Suprapubic skin (tissue), 4 donors: Measurements from ENCODE around the gene TANC1. TPM values are rescaled to one million over a fixed set of nuclear protein-coding genes. Genes with fewer than 3 reads are reported as not detected.
"Not testable (repeated sequence)": the region's sequence is repeated elsewhere in the genome, so short reads cannot be mapped to it uniquely, and the experiment has no call there.

Experiments used
- DNase-seq, 2 donors: peaks; one replicate each; pipeline ENCODE4 v3.0.0-alpha.2; 2019; ENCODE audit warnings: low spot score in 2 of 2
- H3K27ac ChIP-seq: fragments of 200-600 bp; sonication (generic); one replicate; pipeline ENCODE4 v1.5.1; 2019
- H3K27me3 ChIP-seq: fragments of 200-600 bp; sonication (generic); one replicate; pipeline ENCODE4 v1.5.1; 2019
- H3K36me3 ChIP-seq: fragments of 200-600 bp; sonication (generic); one replicate; pipeline ENCODE4 v1.5.1; 2019
- H3K4me1 ChIP-seq: fragments of 200-600 bp; sonication (generic); one replicate; pipeline ENCODE4 v1.5.1; 2019
- H3K4me3 ChIP-seq: fragments of 200-600 bp; sonication (generic); one replicate; pipeline ENCODE4 v1.5.1; 2019; ENCODE audit warnings: mild to moderate bottlenecking
- H3K9me3 ChIP-seq: fragments of 200-600 bp; sonication (generic); one replicate; pipeline ENCODE4 v1.5.1; 2019
- EP300 ChIP-seq: sonication (generic); formaldehyde crosslinking; IDR thresholded peaks from one replicate; pipeline ENCODE4 v1.6.1; 2017; ENCODE audit warnings: antibody characterized with exemption
- POLR2A ChIP-seq, 2 donors: fragments of 450-650 bp; IDR thresholded peaks; one replicate each; pipeline ENCODE4 v1.6.1; 2017; ENCODE audit warnings: antibody characterized with exemption in 2 of 2, mild to moderate bottlenecking in 2 of 2, moderate library complexity in 2 of 2
- POLR2AphosphoS5 ChIP-seq, 3 donors: sonication (generic); formaldehyde crosslinking; IDR thresholded peaks; one replicate each; pipeline ENCODE4 v1.6.1; 2017; ENCODE audit warnings: antibody characterized with exemption in 3 of 3
- WGBS: methylation state at CpG from one replicate; pipeline ENCODE4 v1.1.5; 2018; 5-methylcytosine and 5-hydroxymethylcytosine counted together
- total RNA-seq, 4 donors: library from RNA; depleted of rRNA; stranded (reverse); fragments of >200 nt; gene quantifications; one replicate each; pipeline ENCODE4 v1.1.0, GENCODE V29; 2016
- TF ChIP-seq, protein P1 (sequence below), 2 donors: fragments of 200-600 bp in 1 of 2; fragments of 450-650 bp in 1 of 2; sonication (generic) in 1 of 2; IDR thresholded peaks; one replicate each; pipeline ENCODE4 v1.5.1; 2016 to 2019; ENCODE audit warnings: antibody characterized with exemption in 2 of 2, mild to moderate bottlenecking in 1 of 2, moderate library complexity in 1 of 2

Gene TANC1
- total RNA-seq, 4 donors from 2014 or later: 57.6 to 260 (median 88.3) TPM

DNA sequence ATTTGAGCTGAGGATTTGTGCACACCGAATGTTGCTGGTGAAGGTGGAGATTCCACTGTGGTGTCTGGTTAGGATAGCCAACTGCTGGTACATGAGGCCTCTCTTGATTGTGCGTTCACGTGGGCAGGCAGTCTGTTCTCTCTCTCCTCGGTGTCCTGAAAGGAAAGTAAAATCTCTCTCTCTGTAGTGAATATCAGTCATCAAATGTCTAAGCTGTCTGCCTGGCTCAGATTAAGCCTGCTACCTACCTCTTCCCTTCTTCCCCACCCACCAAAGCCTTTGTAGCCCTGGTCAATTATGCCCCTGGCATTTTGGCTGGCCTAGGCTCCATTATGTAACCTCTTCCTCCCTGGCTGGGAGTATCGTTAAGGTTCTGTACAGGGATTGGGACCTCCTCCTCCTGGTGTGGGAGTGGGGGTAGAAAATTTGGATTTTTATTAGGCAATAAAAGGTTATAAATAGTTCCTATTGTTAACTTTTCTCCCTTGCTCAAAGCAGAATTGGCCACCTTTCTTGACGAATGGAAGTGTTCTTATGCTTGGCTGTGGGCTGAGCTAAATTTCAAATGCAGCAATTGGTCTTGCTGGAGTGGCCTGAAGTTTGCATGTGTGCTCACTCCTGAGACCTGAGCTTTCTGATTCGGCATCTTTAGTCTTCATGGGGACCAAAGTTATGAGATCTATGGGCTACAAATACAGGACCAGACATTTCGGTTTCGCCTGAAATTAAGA is 169.2 kb downstream of the TANC1 start:
- 41% methylated on average over 9 of the region's 9 CpGs for WGBS
- H3K27me3 ChIP-seq: no peaks in the 10 kb centered on the region
- no peak for TF ChIP-seq POLR2A (IDR thresholded peaks at IDR 0.05)
- TF ChIP-seq, protein P1, sequence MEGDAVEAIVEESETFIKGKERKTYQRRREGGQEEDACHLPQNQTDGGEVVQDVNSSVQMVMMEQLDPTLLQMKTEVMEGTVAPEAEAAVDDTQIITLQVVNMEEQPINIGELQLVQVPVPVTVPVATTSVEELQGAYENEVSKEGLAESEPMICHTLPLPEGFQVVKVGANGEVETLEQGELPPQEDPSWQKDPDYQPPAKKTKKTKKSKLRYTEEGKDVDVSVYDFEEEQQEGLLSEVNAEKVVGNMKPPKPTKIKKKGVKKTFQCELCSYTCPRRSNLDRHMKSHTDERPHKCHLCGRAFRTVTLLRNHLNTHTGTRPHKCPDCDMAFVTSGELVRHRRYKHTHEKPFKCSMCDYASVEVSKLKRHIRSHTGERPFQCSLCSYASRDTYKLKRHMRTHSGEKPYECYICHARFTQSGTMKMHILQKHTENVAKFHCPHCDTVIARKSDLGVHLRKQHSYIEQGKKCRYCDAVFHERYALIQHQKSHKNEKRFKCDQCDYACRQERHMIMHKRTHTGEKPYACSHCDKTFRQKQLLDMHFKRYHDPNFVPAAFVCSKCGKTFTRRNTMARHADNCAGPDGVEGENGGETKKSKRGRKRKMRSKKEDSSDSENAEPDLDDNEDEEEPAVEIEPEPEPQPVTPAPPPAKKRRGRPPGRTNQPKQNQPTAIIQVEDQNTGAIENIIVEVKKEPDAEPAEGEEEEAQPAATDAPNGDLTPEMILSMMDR (IDR thresholded peaks at IDR 0.05): no peak
- H3K4me1 ChIP-seq: peaks cover 67% of the 10 kb centered on the region
- H3K36me3 ChIP-seq: no peaks in the 10 kb centered on the region
- no peak for DNase-seq
- peak overlapping the region; percentile 65 for H3K27ac ChIP-seq
- no peaks in the 10 kb centered on the region for H3K9me3 ChIP-seq
- peak overlapping the region; percentile 10 for H3K4me3 ChIP-seq

DNA sequence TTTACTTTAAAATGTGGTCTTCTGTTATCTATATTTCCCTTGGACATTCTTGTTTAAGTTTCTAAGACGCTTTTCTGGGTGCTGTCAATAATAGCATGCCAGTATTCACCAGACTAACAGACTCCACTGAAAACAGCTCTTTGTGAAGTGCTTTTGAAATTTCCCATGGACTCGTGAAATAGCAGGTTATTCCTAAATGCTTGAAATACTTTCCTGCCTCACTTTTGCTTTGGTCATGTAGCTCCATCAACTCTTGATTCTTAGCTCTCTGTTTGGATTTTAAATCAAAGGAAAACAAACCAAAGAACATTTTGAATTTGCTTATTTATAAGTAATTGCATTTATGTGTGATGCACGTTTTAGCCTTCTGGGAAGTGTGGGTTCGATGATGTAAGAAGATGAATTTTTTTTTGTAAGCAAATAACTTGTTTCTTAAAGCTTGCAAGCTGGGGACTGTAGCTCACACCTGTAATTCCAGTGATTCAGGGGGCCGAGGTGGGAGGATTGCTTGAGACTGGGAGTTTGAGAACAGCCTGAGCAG is 170.3 kb downstream of the TANC1 start:
- Histone ChIP-seq H3K27ac (peak overlapping the region; percentile 65), H3K9me3 (no peaks in the 10 kb centered on the region), H3K36me3 (no peaks in the 10 kb centered on the region), H3K27me3 (no peaks in the 10 kb centered on the region), H3K4me3 (peak overlapping the region; percentile 4), H3K4me1 (peaks cover 61% of the 10 kb centered on the region)
- no peak for DNase-seq
- TF ChIP-seq POLR2A (IDR thresholded peaks at IDR 0.05) (no peak), EP300 (no peak), POLR2AphosphoS5 (IDR thresholded peaks at IDR 0.05) (no peak)
- TF ChIP-seq, protein P1 (IDR thresholded peaks at IDR 0.05): no peak
- 75% methylated on average over 5 of the region's 5 CpGs for WGBS

DNA sequence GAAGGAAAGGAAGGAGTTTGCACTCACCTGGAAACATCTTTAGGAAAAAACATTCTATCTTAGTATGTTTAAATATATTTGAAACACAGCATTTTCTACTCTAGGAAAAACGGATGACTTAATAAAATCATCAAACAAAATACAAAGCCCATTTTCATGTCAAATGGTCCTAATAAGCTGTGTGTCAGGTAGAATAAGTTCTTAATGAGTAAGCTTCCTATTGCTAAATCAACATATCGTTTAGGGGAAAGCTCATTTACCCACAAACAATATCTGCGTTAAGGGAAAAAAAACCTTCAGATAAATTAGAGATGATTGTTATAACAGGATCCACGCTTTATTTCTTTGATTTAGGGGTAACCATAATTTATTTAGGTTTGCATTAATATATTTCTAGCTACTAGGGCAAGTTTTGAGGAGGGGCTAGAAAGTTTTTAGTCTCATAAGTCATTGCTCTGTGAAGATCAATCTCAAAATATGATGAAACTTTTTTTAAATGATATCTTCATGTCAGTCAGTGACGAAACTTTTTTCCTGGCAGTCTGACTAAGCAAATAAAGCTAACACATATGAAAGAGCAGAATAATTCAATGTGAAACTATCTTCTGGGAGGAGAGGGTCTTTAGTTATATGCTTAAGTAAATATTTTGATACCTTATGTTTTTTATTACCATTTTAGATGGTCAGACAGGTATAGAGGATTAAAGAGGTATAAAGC is 170.9 kb downstream of the TANC1 start:
- peaks cover 57% of the 10 kb centered on the region for H3K4me1 ChIP-seq
- H3K9me3 ChIP-seq: no peaks in the 10 kb centered on the region
- DNase-seq: no peak
- no peaks in the 10 kb centered on the region for H3K36me3 ChIP-seq
- TF ChIP-seq POLR2AphosphoS5 (IDR thresholded peaks at IDR 0.05): no peak
- TF ChIP-seq POLR2A (IDR thresholded peaks at IDR 0.05): no peak
- TF ChIP-seq EP300: no peak
- TF ChIP-seq, protein P1 (IDR thresholded peaks at IDR 0.05): no peak
- 58% methylated on average over 5 of the region's 5 CpGs for WGBS
- peak overlapping the region; percentile 65 for H3K27ac ChIP-seq
- peak overlapping the region; percentile 4 for H3K4me3 ChIP-seq
- H3K27me3 ChIP-seq: no peaks in the 10 kb centered on the region

DNA sequence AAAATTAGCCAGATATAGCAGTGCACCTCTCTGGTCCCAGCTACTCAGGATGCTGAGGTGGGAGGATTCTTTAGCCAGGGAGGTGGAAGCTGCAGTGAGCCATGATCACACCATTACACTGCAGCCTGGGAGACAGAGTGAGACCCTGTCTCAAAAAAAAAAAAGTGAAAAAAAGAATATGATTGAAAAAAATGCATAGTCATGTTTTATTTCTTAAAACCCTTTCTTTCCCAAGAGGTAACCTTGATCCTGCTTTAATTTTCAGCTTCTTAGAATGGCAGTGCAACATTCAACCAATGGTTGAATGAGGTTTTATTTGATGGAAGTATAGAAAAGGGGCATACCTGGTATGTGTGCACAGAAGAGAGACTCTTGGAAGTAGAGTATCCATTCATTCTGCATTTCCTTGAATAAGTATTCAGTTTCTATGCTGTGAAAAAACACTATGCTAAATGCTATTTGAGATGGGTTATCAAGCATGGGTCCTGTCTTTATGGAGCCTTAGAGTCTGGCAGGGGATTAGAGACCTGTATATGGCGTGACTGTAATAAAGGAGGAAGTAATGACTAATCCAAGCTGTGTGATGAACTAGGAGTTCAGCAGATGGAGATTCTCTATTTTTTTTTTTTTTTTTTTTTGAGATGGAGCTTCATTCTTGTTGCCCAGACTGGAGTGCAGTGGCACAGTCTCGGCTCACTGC is 171.8 kb downstream of the TANC1 start:
- no peaks in the 10 kb centered on the region for H3K9me3 ChIP-seq
- H3K36me3 ChIP-seq: no peaks in the 10 kb centered on the region
- H3K4me3 ChIP-seq: no peak overlapping the region
- TF ChIP-seq EP300 (no peak), POLR2AphosphoS5 (IDR thresholded peaks at IDR 0.05) (no peak), POLR2A (IDR thresholded peaks at IDR 0.05) (no peak)
- TF ChIP-seq, protein P1 (IDR thresholded peaks at IDR 0.05): no peak
- no peak for DNase-seq
- peaks cover 55% of the 10 kb centered on the region for H3K4me1 ChIP-seq
- H3K27me3 ChIP-seq: no peaks in the 10 kb centered on the region
- WGBS: 64% methylated on average over 2 of the region's 2 CpGs
- no peak overlapping the region for H3K27ac ChIP-seq

DNA sequence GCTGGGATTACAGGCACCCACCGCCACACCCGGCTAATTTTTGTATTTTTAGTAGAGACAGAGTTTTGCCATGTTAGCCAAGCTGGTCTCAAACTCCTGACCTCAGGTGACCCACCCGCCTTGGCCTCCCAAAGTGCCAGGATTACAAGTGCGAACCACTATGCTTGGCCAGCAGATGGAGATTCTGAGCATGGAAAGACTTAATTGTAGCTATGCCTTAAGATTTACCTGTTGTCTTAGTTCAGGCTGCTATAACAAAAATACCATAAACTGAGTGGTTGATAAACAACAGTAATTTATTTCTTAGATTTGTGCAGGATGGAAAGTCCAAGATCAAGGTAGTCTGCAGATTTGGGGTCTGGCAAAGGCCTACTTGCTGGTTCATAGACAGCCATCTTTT is 172.4 kb downstream of the TANC1 start:
- not testable (repeated sequence) for H3K27ac ChIP-seq, H3K27me3 ChIP-seq, H3K4me3 ChIP-seq, DNase-seq, H3K36me3 ChIP-seq, H3K9me3 ChIP-seq
- WGBS: 98% methylated on average over 4 of the region's 4 CpGs
- H3K4me1 ChIP-seq: peaks cover 54% of the 10 kb centered on the region
